Mucosa of gallbladder (tissue), 1 donor: ENCODE measurements around the gene CCDC8. TPM values are rescaled to one million over a fixed set of nuclear protein-coding genes. Genes with fewer than 3 reads are reported as not detected.
A peak's percentile ranks its signal among the peaks of the same experiment; 100 is the strongest.
"Not testable (repeated sequence)": the region's sequence is repeated elsewhere in the genome, so short reads cannot be mapped to it uniquely, and the experiment has no call there.

Experiments used
- DNase-seq: peaks from one replicate; pipeline ENCODE4 v3.0.0-alpha.2; 2020; ENCODE audit warnings: low spot score
- total RNA-seq: library from RNA; stranded (reverse); gene quantifications from one replicate; pipeline ENCODE4 v1.2.1, GENCODE V29; 2021
- donor health status: DM: no; HTN: no; CAD: no.

Gene CCDC8
- total RNA-seq, 1 donor from 2014 or later, result 8.5 TPM

- no peak for DNase-seq
Observed at GRCh38 chr19:46404753-46405468, 8.5 kb downstream of the CCDC8 start.

- peak; percentile 64 for DNase-seq
Observed at GRCh38 chr19:46404055-46404752, 9.2 kb downstream of the CCDC8 start.

DNA sequence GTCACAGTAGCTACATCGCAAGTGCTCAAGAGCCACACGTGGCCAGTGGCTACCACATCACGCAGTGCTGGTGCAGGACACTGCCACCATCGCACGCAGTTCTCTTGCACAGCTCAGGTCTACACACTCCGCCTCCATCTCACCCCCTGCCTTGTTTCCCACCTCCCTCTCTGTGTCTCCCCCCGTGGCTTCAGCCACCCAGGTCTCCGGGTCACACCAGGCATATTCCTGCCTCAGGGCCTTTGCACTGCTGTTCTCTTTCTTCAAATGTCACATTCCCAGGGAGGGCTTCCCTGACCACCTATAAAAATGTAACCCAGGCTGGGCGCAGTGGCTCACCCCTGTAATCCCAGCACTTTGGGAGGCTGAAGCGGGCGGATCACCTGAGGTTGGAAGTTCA lies 10.6 kb downstream of the CCDC8 start:
- DNase-seq, result no peak

GRCh38 chr19:46397801-46398479 lies 15.4 kb downstream of the CCDC8 start:
- not testable (repeated sequence) for DNase-seq

- DNase-seq, result no peak
Observed at GRCh38 chr19:46394402-46394797, 19.0 kb downstream of the CCDC8 start.

DNA sequence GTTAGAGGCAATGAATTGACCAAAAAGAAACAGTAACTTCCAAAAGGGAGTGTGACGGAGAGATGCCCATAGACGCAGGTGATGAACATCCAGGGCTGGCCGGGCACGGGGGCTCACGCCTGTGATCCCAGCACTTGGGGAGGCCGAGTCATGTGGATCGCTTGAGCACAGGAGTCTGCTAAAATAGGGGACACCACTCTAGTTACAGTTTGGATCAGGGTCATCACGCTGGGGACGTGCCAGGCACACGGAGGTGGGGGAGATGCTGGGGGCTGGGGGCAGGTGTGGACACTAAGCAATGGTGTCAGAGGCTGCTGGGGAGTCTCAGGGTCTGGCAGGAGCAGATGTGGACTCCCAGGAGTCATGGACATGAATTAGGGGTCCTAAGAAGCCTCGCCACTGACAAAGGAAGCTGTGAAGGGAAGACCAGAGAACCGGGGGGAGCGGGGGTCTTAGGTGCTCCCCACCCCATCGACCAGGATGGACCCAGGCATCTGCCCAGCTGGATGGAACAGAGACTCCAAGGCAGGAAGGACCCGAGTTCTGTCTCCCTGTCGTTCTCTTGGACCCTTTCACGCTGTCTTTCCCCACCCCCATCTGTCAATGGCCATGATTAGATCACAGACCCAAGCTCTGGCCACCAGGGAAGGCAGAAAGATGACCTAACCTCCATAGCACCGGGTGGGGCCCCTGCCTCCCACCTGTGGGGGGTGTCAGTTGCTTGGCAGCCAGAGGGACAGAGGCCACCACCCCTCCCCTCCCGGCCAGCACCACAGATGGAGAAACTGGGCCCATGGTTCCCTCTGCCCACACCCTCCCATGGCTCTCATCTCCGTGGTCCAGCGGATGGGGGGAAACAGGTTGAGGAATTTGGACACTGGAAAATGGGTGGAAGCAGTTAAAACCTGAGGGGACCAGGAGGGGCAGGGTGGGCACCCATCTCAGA lies 19.6 kb downstream of the CCDC8 start:
- DNase-seq, result no peak

- no peak for DNase-seq
Observed at GRCh38 chr19:46392837-46393236, 20.5 kb downstream of the CCDC8 start.

DNA sequence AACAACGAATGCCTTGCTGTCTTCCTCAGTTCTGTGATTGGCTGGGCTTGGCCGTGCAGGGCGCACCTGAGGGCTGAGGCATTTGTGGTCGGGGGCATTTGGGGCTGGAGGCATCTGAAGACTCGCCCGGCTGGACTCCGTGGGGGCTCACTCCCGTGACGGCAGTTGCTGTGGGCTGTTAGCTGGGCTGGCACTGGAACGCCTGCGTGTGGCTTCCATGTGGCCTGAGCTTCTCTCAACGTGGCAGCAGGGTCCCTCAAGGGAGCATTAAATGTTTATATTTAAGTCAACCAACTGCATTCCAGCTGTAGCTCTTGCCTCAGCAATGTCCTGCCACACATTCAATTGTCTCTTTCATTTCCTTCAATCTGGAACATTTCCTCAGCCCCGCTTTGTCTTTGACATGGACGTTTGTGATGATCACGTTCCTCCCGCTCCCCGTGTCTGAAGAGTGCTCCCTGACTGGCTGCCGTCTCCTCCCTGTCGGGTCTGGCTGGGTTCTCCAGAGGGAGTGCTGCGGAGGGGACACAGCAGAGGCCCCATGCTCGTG lies 21.0 kb downstream of the CCDC8 start:
- no peak for DNase-seq

DNA sequence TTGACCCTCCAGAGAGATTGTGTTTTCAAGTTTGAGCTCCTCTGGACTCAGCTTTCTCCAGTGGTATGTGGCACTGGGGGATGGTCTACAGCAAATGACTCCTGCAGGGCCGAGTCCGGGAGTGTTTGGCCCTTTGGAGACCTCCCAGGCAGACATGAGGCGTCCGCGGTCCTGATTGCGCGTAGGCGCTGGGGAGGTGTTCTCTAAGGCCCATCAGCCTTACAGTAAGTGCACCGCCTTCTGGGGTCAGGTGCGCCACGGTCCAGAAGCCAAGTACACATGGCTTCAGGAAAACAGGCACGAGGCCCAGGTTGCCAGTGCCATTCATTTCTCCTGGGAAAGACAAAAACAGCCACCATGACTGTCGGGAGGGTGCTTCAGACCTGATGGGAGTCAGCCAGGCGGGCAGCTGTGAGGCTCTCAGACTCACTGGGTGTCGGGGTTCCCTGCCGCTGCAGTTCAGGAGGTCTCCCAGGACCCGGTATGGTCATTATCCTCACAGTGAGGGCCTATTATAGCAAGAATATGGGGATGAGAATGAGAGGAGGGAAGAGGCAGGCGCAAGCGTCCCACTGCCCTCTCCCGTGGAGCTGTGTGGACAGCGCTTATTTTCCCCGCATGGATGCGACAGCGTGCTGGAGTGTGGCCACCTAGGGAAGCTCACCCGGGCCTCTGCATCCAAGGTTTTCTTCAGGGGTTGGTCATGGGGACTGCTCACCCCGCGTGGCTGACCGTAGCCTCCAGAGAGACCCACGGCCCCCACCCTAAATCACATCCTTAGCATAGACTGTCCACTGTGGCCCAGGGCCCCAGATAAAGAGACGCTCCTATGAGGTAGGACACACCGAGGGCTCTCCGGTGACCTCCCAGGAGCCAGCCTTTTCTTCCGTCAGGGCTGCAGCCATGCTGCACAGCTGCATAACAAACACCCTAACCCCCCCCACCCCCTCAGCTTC lies 21.8 kb downstream of the CCDC8 start:
- DNase-seq, result no peak

- no peak for DNase-seq
Observed at GRCh38 chr19:46390866-46391265, 22.5 kb downstream of the CCDC8 start.

DNA sequence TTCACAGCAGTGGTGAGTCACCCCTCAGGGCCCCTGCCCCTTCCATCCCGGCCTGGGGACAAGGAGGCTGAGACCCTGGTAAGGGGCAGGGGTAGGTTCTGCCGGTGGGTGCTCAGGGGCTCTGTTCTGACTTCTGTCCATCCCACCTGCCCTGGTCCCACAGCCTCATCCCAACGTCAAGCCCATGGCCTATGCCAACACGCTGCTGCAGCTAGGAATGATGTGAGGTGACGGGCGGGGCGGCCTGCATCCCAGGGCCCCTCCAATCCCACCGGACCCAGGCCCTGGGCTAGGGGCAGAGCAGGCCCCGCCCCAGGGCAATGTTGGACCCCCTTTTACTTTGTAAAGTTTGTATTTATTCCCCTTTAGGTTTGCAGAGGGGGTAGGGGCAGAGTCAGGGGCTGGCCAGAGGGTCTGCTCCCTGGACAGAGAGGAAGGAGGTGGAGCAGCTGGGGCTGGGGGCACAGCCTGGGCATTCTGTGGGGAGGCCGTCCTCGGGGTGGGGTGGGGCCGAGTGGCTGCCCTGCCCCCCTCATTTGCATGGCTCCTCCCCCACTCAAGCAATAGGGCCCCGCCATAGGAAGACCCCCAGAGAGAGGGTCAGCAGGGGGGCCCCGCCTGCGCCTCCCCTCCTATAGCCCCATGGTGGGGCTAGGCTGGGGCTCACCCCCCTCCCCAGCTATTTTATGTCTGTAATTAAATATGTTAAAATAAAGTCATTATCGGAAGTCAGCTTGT lies 23.1 kb downstream of the CCDC8 start:
- DNase-seq, result no peak

GRCh38 chr19:46388311-46389095 lies 24.9 kb downstream of the CCDC8 start:
- DNase-seq, result no peak

GRCh38 chr19:46387713-46388130 lies 25.6 kb downstream of the CCDC8 start:
- no peak for DNase-seq

- no peak for DNase-seq
Observed at GRCh38 chr19:46386996-46387712, 26.2 kb downstream of the CCDC8 start.

DNA sequence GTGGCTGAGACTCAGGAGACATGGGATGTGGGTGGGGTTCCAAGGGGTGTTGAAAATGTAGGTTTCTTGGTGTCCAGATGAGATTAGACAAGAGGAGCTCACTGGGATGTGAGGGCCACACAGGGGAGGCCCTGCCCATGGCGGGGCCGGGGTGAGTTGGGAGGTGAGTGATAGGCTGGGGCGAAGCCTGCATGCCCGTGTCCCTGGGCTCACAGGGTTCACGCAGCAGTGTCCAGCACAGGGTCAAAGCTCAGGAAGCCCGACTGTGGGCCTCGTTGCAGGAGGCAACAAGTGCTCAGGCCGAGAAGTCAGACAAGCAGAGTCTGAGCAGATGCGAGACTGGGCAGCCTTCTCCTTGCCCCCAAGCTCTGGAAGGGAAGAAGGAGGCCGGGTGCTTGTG lies 27.2 kb downstream of the CCDC8 start:
- DNase-seq, result no peak

DNA sequence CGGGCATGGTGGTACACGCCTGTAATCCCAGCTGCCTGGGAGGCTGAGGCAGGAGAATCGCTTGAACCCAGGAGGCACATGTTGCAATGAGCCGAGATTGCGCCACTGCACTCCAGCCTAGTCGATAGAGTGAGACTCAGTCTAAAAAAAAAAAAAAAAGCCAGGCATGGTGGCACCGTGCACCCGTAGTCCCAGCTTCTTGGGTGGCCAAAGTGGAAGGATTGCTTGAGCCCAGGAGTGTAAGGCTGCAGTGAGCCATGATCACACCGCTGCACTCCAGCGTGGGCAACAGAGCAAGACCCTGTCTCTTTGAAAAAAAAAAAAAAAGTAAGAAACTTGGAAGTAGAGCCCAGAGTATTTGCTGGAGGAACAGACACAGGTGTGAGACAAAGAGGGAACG lies 27.7 kb downstream of the CCDC8 start:
- no peak for DNase-seq

DNA sequence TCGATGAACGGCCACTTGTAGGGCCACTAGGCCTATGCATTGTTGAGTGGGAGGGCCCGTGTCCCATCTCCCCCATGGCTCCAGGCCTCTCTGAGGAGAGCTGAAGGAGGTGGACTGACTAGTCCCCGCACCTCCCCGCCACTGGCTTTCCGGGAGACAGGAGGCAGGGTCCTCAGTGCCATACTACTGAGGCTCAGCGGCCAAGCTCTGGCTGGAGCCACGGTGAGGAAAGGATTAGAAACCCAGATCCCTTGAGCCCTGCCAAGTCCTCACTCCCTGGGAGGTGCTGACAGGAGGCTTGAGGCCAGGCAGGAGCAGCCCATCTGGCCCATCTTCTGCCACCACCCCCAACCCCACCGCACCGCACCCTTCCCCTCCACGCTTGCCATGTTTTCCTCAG lies 29.0 kb downstream of the CCDC8 start:
- no peak for DNase-seq

- DNase-seq, result no peak
Observed at GRCh38 chr19:46383846-46384245, 29.5 kb downstream of the CCDC8 start.
